GM13976 (cell line): Measurements from ENCODE around the gene COQ7.
A peak's percentile ranks its signal among the peaks of the same experiment; 100 is the strongest.

Experiments
- DNase-seq: peaks from one replicate; pipeline ENCODE4 v3.0.0; 2012; ENCODE audit warnings: low spot score
- CTCF ChIP-seq: IDR thresholded peaks from 2 replicates; pipeline ENCODE4 v1.5.1; 2012; ENCODE audit warnings: borderline replicate concordance, mild to moderate bottlenecking; ENCODE audit not compliant: insufficient read depth; ENCODE audit errors: extremely low read depth, missing control alignments, control extremely low read depth
- in situ Hi-C: fragments of 300-500 bp; cut with MboI; formaldehyde crosslinking; loops from one replicate; pipeline ENCODE4 v1.12.0; 2022; ENCODE audit warnings: low sequenced_read_pairs, mixed read lengths, inconsistent platforms; ENCODE audit not compliant: unreplicated experiment

Gene COQ7

GRCh38 chr16:19067349-19068236 lies at the start of gene COQ7:
Gene COQ7 (plus strand): TSS chr16:19067614. CDS start chr16:19067665, 51 bp downstream.
- DNase-seq, result peak; percentile 96
- no peak for TF ChIP-seq CTCF
- in situ Hi-C loops, result no loop called here

- no peak for TF ChIP-seq CTCF
- in situ Hi-C loops, result no loop called here
- DNase-seq, result no peak
Observed at GRCh38 chr16:19020689-19021088, 46.7 kb upstream of the COQ7 start.

GRCh38 chr16:19021747-19022146 lies 45.7 kb upstream of the COQ7 start:
- in situ Hi-C loops, result no loop called here
- TF ChIP-seq CTCF, result no peak
- no peak for DNase-seq

GRCh38 chr16:19027416-19027815 lies 40.0 kb upstream of the COQ7 start:
- TF ChIP-seq CTCF, result no peak
- in situ Hi-C loops, result no loop called here
- no peak for DNase-seq

GRCh38 chr16:19029980-19030379 lies 37.4 kb upstream of the COQ7 start:
- in situ Hi-C loops, result no loop called here
- DNase-seq, result no peak
- TF ChIP-seq CTCF, result no peak

GRCh38 chr16:19031738-19032137 lies 35.7 kb upstream of the COQ7 start:
- in situ Hi-C loops, result no loop called here
- no peak for DNase-seq
- TF ChIP-seq CTCF, result no peak
